HAP-1 (cell line): Measurements from ENCODE around the gene KRT85.

Experiments
- DNase-seq, 2 experiments: peaks; one replicate each; pipeline ENCODE4 v3.0.0-alpha.2; 2016 to 2020; ENCODE audit warnings: low spot score in 2 of 2
- H3K27me3 ChIP-seq: fragments of 250-450 bp; sonication (Bioruptor Pico); 2 replicates; pipeline ENCODE4 v1.5.1; 2020; ENCODE audit warnings: low read depth, mild to moderate bottlenecking, moderate library complexity
- H3K36me3 ChIP-seq: fragments of 250-450 bp; sonication (Bioruptor Pico); replicated peaks from 2 replicates; pipeline ENCODE4 v1.5.1; 2020; ENCODE audit warnings: mild to moderate bottlenecking
- H3K4me1 ChIP-seq: fragments of 250-450 bp; sonication (Bioruptor Pico); 2 replicates; pipeline ENCODE4 v1.5.1; 2020; ENCODE audit warnings: mild to moderate bottlenecking
- H3K4me3 ChIP-seq: fragments of 250-450 bp; sonication (Bioruptor Pico); 2 replicates; pipeline ENCODE4 v1.5.1; 2020; ENCODE audit warnings: mild to moderate bottlenecking, moderate library complexity
- H3K9me3 ChIP-seq: fragments of 250-450 bp; sonication (Bioruptor Pico); 2 replicates; pipeline ENCODE4 v1.5.1; 2020; ENCODE audit warnings: mild to moderate bottlenecking, moderate library complexity
- in situ Hi-C: fragments of 300-500 bp; cut with MboI; formaldehyde crosslinking; loops from 3 replicates; pipeline ENCODE4 v1.14.3; 2020; ENCODE audit warnings: low sequenced_read_pairs, inconsistent platforms, mixed read lengths

KRT85 gene

GRCh38 chr12:52356762-52357580, 10.3 kb downstream of the KRT85 start:
- Histone ChIP-seq H3K27me3 (no peaks in the 10 kb centered on the region; the same call in 1 of the 2 replicates), H3K36me3 (no peaks in the 10 kb centered on the region), H3K4me3 (no peak overlapping the region), H3K9me3 (no peaks in the 10 kb centered on the region), H3K4me1 (no peaks in the 10 kb centered on the region)
- in situ Hi-C loops = no loop called here
- DNase-seq = no peak

- Histone ChIP-seq H3K4me1 (no peaks in the 10 kb centered on the region), H3K36me3 (no peaks in the 10 kb centered on the region), H3K27me3 (no peaks in the 10 kb centered on the region; the same call in 1 of the 2 replicates), H3K4me3 (no peak overlapping the region), H3K9me3 (no peaks in the 10 kb centered on the region)
- DNase-seq = no peak
- in situ Hi-C loops = no loop called here
Measured at GRCh38 chr12:52356031-52356761, 11.1 kb downstream of the KRT85 start.

GRCh38 chr12:52355176-52355575, 12.1 kb downstream of the KRT85 start:
- in situ Hi-C loops = no loop called here
- H3K27me3 ChIP-seq = no peaks in the 10 kb centered on the region; the same call in 1 of the 2 replicates
- no peaks in the 10 kb centered on the region for H3K4me1 ChIP-seq
- H3K9me3 ChIP-seq = no peaks in the 10 kb centered on the region
- DNase-seq = no peak
- no peak overlapping the region for H3K4me3 ChIP-seq
- no peaks in the 10 kb centered on the region for H3K36me3 ChIP-seq

GRCh38 chr12:52354200-52354599, 13.1 kb downstream of the KRT85 start:
- Histone ChIP-seq H3K4me3 (no peak overlapping the region), H3K9me3 (no peaks in the 10 kb centered on the region), H3K36me3 (no peaks in the 10 kb centered on the region), H3K4me1 (no peaks in the 10 kb centered on the region), H3K27me3 (no peaks in the 10 kb centered on the region; the same call in 1 of the 2 replicates)
- in situ Hi-C loops = no loop called here
- no peak for DNase-seq

- no peak for DNase-seq
- in situ Hi-C loops = no loop called here
- H3K27me3 ChIP-seq = no peaks in the 10 kb centered on the region; the same call in 1 of the 2 replicates
- H3K4me1 ChIP-seq = no peaks in the 10 kb centered on the region
- H3K9me3 ChIP-seq = no peaks in the 10 kb centered on the region
- no peak overlapping the region for H3K4me3 ChIP-seq
- H3K36me3 ChIP-seq = no peaks in the 10 kb centered on the region
Measured at GRCh38 chr12:52353766-52354165, 13.5 kb downstream of the KRT85 start.

GRCh38 chr12:52352951-52353350, 14.3 kb downstream of the KRT85 start:
- no peaks in the 10 kb centered on the region for H3K4me1 ChIP-seq
- no peaks in the 10 kb centered on the region for H3K36me3 ChIP-seq
- no peaks in the 10 kb centered on the region for H3K9me3 ChIP-seq
- H3K4me3 ChIP-seq = no peak overlapping the region
- DNase-seq = no peak
- in situ Hi-C loops = no loop called here
- no peaks in the 10 kb centered on the region; the same call in 1 of the 2 replicates for H3K27me3 ChIP-seq

- no peak for DNase-seq
Measured at GRCh38 chr12:52351196-52352059, 15.9 kb downstream of the KRT85 start.

GRCh38 chr12:52350786-52351185, 16.5 kb downstream of the KRT85 start:
- Histone ChIP-seq H3K9me3 (no peaks in the 10 kb centered on the region), H3K36me3 (no peaks in the 10 kb centered on the region), H3K4me3 (no peak overlapping the region), H3K27me3 (no peaks in the 10 kb centered on the region; the same call in 1 of the 2 replicates), H3K4me1 (no peaks in the 10 kb centered on the region)
- no peak for DNase-seq
- in situ Hi-C loops = no loop called here

More at GRCh38 chr12:52351196-52352059, 15.9 kb downstream of the KRT85 start:
- H3K27me3 ChIP-seq = no peaks in the 10 kb centered on the region; the same call in 1 of the 2 replicates
- no peaks in the 10 kb centered on the region for H3K9me3 ChIP-seq
- H3K4me3 ChIP-seq = no peak overlapping the region
- no peaks in the 10 kb centered on the region for H3K36me3 ChIP-seq
- H3K4me1 ChIP-seq = no peaks in the 10 kb centered on the region
- in situ Hi-C loops = no loop called here

- Histone ChIP-seq H3K4me3 (no peak overlapping the region), H3K27me3 (no peaks in the 10 kb centered on the region; the same call in 1 of the 2 replicates), H3K4me1 (no peaks in the 10 kb centered on the region), H3K36me3 (no peaks in the 10 kb centered on the region), H3K9me3 (no peaks in the 10 kb centered on the region)
- no peak for DNase-seq
- in situ Hi-C loops = no loop called here
Measured at GRCh38 chr12:52350021-52350620, 17.2 kb downstream of the KRT85 start.

- no peaks in the 10 kb centered on the region; the same call in 1 of the 2 replicates for H3K27me3 ChIP-seq
Measured at GRCh38 chr12:52349196-52349595, 18.1 kb downstream of the KRT85 start.

GRCh38 chr12:52347551-52348510, 19.4 kb downstream of the KRT85 start:
- DNase-seq = no peak
- H3K27me3 ChIP-seq = no peaks in the 10 kb centered on the region
- 0 out of 2 replicates have a peak, but pooled peaks cover 4% of the 10 kb centered on the region for H3K9me3 ChIP-seq
- in situ Hi-C loops = no loop called here
- H3K4me3 ChIP-seq = no peak overlapping the region
- no peaks in the 10 kb centered on the region for H3K36me3 ChIP-seq
- H3K4me1 ChIP-seq = no peaks in the 10 kb centered on the region

More at GRCh38 chr12:52349196-52349595, 18.1 kb downstream of the KRT85 start:
- in situ Hi-C loops = no loop called here
- no peak for DNase-seq
- no peaks in the 10 kb centered on the region for H3K36me3 ChIP-seq
- no peak overlapping the region for H3K4me3 ChIP-seq
- no peaks in the 10 kb centered on the region for H3K4me1 ChIP-seq
- H3K9me3 ChIP-seq = no peaks in the 10 kb centered on the region

GRCh38 chr12:52347016-52347415, 20.3 kb downstream of the KRT85 start:
- H3K4me3 ChIP-seq = no peak overlapping the region
- in situ Hi-C loops = no loop called here

More at GRCh38 chr12:52347016-52347415, 20.3 kb downstream of the KRT85 start:
- Histone ChIP-seq H3K27me3 (no peaks in the 10 kb centered on the region), H3K9me3 (0 out of 2 replicates have a peak, but pooled peaks cover 4% of the 10 kb centered on the region), H3K4me1 (no peaks in the 10 kb centered on the region), H3K36me3 (no peaks in the 10 kb centered on the region)
- DNase-seq = no peak
